ENCODE measurements around the gene APOC4. TPM values are rescaled to one million over a fixed set of nuclear protein-coding genes. Genes with fewer than 3 reads are reported as not detected.
"Not testable (repeated sequence)": the region's sequence is repeated elsewhere in the genome, so short reads cannot be mapped to it uniquely, and the experiment has no call there.

Gene APOC4
- not detected in 2 replicates for total RNA-seq (2014; rRNA removed; shearing (Covaris generic))

GRCh38 chr19:44942067-44942571 lies at the start of gene APOC4:
Gene APOC4 (plus strand): TSS chr19:44942237. CDS start chr19:44942278, 41 bp downstream.
- DNase-seq (ENCODE audit: low spot score), result no peak

GRCh38 chr19:44892932-44893331 lies 49.1 kb upstream of the APOC4 start:
- DNase-seq (ENCODE audit: low spot score), result no peak

GRCh38 chr19:44893332-44894051 lies 48.5 kb upstream of the APOC4 start:
- DNase-seq (ENCODE audit: low spot score), result no peak

GRCh38 chr19:44894052-44894400 lies 48.0 kb upstream of the APOC4 start:
- no peak for DNase-seq (ENCODE audit: low spot score)

- no peak for DNase-seq (ENCODE audit: low spot score)
Observed at GRCh38 chr19:44894946-44895345, 47.1 kb upstream of the APOC4 start.

GRCh38 chr19:44897835-44898234 lies 44.2 kb upstream of the APOC4 start:
- DNase-seq (ENCODE audit: low spot score), result no peak

- DNase-seq (ENCODE audit: low spot score), result no peak
Observed at GRCh38 chr19:44900328-44901244, 41.5 kb upstream of the APOC4 start.

GRCh38 chr19:44903216-44903601 lies 38.8 kb upstream of the APOC4 start:
- DNase-seq (ENCODE audit: low spot score), result no peak

- no peak for DNase-seq (ENCODE audit: low spot score)
Observed at GRCh38 chr19:44903602-44904425, 38.2 kb upstream of the APOC4 start.

GRCh38 chr19:44904426-44904994 lies 37.5 kb upstream of the APOC4 start:
- DNase-seq (ENCODE audit: low spot score), result no peak

GRCh38 chr19:44905437-44906160 lies 36.4 kb upstream of the APOC4 start, which contains the start of gene APOE:
Gene APOE (plus strand): TSS chr19:44905796. CDS start chr19:44906625, 829 bp downstream.
- no peak for DNase-seq (ENCODE audit: low spot score)

GRCh38 chr19:44907613-44908012 lies 34.4 kb upstream of the APOC4 start:
- no peak for DNase-seq (ENCODE audit: low spot score)

GRCh38 chr19:44908074-44908835 lies 33.8 kb upstream of the APOC4 start:
- DNase-seq (ENCODE audit: low spot score), result no peak

- no peak for DNase-seq (ENCODE audit: low spot score)
Observed at GRCh38 chr19:44908836-44909261, 33.2 kb upstream of the APOC4 start.

- no peak for DNase-seq (ENCODE audit: low spot score)
Observed at GRCh38 chr19:44909775-44910174, 32.3 kb upstream of the APOC4 start.

GRCh38 chr19:44911896-44912295 lies 30.1 kb upstream of the APOC4 start:
- not testable (repeated sequence) for DNase-seq (ENCODE audit: low spot score)

GRCh38 chr19:44912854-44913253 lies 29.2 kb upstream of the APOC4 start:
- no peak for DNase-seq (ENCODE audit: low spot score)

- not testable (repeated sequence) for DNase-seq (ENCODE audit: low spot score)
Observed at GRCh38 chr19:44913512-44914432, 28.3 kb upstream of the APOC4 start.

Measured in H4 (cell line).